ENCODE data around the gene RECQL.

DNA sequence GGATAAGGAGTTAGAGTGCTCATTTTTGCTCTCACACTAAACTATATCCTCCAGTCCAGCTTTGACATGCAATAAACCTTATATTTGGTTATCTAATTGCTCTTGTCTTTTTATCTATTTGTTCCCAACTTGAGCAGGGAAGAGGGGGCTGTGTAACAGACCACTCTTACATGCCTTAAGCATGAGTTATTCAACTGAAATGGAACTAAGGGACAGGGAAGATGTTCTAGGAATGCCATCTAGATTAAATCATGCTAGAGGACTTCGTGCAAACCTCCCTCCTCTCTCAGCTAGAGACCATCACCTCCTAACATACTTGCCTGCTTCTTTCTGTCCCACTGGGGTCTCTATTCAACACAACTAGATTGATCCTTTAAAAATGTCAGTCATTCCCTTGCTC, 45.3 kb upstream of the RECQL start:
- TF ChIP-seq, protein P1, sequence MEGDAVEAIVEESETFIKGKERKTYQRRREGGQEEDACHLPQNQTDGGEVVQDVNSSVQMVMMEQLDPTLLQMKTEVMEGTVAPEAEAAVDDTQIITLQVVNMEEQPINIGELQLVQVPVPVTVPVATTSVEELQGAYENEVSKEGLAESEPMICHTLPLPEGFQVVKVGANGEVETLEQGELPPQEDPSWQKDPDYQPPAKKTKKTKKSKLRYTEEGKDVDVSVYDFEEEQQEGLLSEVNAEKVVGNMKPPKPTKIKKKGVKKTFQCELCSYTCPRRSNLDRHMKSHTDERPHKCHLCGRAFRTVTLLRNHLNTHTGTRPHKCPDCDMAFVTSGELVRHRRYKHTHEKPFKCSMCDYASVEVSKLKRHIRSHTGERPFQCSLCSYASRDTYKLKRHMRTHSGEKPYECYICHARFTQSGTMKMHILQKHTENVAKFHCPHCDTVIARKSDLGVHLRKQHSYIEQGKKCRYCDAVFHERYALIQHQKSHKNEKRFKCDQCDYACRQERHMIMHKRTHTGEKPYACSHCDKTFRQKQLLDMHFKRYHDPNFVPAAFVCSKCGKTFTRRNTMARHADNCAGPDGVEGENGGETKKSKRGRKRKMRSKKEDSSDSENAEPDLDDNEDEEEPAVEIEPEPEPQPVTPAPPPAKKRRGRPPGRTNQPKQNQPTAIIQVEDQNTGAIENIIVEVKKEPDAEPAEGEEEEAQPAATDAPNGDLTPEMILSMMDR (IDR thresholded peaks at IDR 0.05) = no peak
- no peak for TF ChIP-seq EP300 (IDR thresholded peaks at IDR 0.05)
